ENCODE results near the gene RAPGEFL1.
"Not testable (repeated sequence)": the region's sequence is repeated elsewhere in the genome, so short reads cannot be mapped to it uniquely, and the experiment has no call there.

The RAPGEFL1 gene

GRCh38 chr17:40190197-40191021, 13.1 kb downstream of the RAPGEFL1 start:
- no peak for DNase-seq (ENCODE audit: low read depth in 2 of 2)
- no peak overlapping the region for H3K4me3 ChIP-seq (replicated peaks in 1 of 2; ENCODE audit: low read depth in 2 of 2, low read length in 2 of 2)

GRCh38 chr17:40191237-40192208, 14.3 kb downstream of the RAPGEFL1 start:
- H3K4me3 ChIP-seq (replicated peaks in 1 of 2; ENCODE audit: low read depth in 2 of 2, low read length in 2 of 2), result peak overlapping the region; percentile 50 to 63
- DNase-seq (ENCODE audit: low read depth in 2 of 2), result peak; percentile 80 to 83
- TF ChIP-seq, protein P1, sequence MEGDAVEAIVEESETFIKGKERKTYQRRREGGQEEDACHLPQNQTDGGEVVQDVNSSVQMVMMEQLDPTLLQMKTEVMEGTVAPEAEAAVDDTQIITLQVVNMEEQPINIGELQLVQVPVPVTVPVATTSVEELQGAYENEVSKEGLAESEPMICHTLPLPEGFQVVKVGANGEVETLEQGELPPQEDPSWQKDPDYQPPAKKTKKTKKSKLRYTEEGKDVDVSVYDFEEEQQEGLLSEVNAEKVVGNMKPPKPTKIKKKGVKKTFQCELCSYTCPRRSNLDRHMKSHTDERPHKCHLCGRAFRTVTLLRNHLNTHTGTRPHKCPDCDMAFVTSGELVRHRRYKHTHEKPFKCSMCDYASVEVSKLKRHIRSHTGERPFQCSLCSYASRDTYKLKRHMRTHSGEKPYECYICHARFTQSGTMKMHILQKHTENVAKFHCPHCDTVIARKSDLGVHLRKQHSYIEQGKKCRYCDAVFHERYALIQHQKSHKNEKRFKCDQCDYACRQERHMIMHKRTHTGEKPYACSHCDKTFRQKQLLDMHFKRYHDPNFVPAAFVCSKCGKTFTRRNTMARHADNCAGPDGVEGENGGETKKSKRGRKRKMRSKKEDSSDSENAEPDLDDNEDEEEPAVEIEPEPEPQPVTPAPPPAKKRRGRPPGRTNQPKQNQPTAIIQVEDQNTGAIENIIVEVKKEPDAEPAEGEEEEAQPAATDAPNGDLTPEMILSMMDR (IDR thresholded peaks at IDR 0.05; ENCODE audit: low read depth, low read length), result peak; percentile 76

More at GRCh38 chr17:40190197-40191021, 13.1 kb downstream of the RAPGEFL1 start:
- TF ChIP-seq, protein P1 (IDR thresholded peaks at IDR 0.05; ENCODE audit: low read depth, low read length), result peak; percentile 47

- H3K4me3 ChIP-seq (replicated peaks in 1 of 2; ENCODE audit: low read depth in 2 of 2, low read length in 2 of 2), result no peak overlapping the region
- DNase-seq (ENCODE audit: low read depth in 2 of 2), result no peak
- TF ChIP-seq, protein P1 (IDR thresholded peaks at IDR 0.05; ENCODE audit: low read depth, low read length), result no peak
Observed at GRCh38 chr17:40192961-40193360, 15.7 kb downstream of the RAPGEFL1 start.

DNA sequence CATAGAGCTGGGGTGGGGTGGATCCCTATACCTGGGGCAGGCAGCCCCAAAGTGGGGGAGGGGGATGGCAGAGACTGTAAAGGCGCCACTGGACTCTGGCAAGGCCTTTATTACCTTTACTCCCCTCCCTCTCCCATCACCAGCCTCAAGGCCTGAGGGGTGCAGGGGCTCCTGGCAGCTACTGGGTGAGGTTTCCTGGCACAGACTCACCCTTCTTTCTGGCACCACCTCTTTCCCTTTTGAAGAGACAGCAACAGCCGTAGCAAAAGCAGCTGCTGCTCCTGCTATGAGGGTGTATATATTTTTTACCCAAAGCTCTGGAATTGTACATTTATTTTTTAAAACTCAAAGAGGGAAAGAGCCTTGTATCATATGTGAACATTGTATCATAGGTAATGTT, 17.6 kb downstream of the RAPGEFL1 start:
- TF ChIP-seq, protein P1 (IDR thresholded peaks at IDR 0.05; ENCODE audit: low read depth, low read length), result no peak
- no peak for DNase-seq (ENCODE audit: low read depth in 2 of 2)
- H3K4me3 ChIP-seq (replicated peaks in 1 of 2; ENCODE audit: low read depth in 2 of 2, low read length in 2 of 2), result no peak overlapping the region

DNA sequence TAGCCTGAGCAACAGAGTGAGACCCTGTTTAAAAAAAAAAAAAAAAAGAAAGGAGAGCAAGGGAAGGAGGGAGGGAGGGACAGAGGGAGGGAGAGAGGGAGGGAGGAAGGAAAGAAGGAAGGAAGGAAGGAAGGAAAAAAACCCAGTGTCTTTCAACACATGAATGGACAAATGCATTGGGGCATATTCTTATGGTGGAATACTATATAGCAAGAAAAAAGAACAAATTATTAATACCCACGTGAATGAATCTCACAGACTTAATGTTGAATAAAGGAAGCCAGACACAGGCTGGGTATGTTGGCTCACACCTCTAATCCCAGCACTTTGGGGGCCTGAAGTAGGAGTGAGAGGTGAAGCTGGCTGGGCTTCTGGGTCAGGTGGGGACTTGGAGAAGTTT, 20.3 kb downstream of the RAPGEFL1 start:
- H3K4me3 ChIP-seq (replicated peaks in 1 of 2; ENCODE audit: low read depth in 2 of 2, low read length in 2 of 2), result no peak overlapping the region
- no peak for DNase-seq (ENCODE audit: low read depth in 2 of 2)

DNA sequence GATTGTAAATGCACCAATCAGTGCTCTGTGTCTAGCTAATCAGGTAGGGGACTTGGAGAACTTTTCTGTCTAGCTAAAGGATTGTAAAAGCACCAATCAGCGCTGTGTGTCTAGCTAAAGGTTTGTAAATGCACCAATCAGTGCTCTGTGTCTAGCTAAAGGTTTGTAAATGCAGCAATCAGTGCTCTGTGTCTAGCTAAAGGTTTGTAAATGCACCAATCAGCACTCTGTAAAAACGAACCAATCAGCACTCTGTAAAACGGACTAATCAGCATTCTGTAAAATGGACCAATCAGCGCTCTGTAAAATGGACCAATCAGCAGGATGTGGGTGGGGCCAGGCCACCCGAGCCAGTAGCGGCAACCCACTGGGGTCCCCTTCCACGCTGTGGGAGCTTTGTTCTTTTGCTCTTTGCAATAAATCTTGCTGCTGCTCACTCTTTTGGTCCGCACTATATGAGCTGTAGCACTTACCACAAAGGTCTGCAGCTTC, 20.7 kb downstream of the RAPGEFL1 start:
- H3K4me3 ChIP-seq (replicated peaks in 1 of 2; ENCODE audit: low read depth in 2 of 2, low read length in 2 of 2); DNase-seq (ENCODE audit: low read depth in 2 of 2): not testable (repeated sequence)

More for the DNA sequence above, 20.3 kb downstream of the RAPGEFL1 start:
- TF ChIP-seq, protein P1 (IDR thresholded peaks at IDR 0.05; ENCODE audit: low read depth, low read length), result no peak
